A673 (cell line): Measurements from ENCODE around the gene VPS13C. TPM values are rescaled to one million over a fixed set of nuclear protein-coding genes. Genes with fewer than 3 reads are reported as not detected.
A peak's percentile ranks its signal among the peaks of the same experiment; 100 is the strongest.

Source experiments
- BruUV-seq: library from RNA; stranded (reverse); fragments of 400-500 nt; replicated peaks from 2 replicates; lab custom pipeline; 2021; lab: Mats Ljungman, UMichigan
- CTCF ChIA-PET: fragments of 300-600 bp; sonication (Branson Sonifier 250); formaldehyde crosslinking; loops from one replicate; lab custom pipeline; 2022; ENCODE audit warnings: antibody characterized with exemption; lab: Charles Lee
- POLR2A ChIA-PET: fragments of 300-600 bp; sonication (Branson Sonifier 250); formaldehyde crosslinking; loops from one replicate; lab custom pipeline; 2022; ENCODE audit warnings: antibody characterized with exemption; ENCODE audit not compliant: low non-redundant PET; lab: Charles Lee
- DNase-seq: peaks from one replicate; pipeline ENCODE4 v3.0.0-alpha.2; 2015; ENCODE audit warnings: low spot score
- H3K27ac ChIP-seq: fragments of 200-600 bp; sonication (generic); 2 replicates; pipeline ENCODE4 v1.5.1; 2016; ENCODE audit warnings: mixed run types, low read depth, mild to moderate bottlenecking, mixed read lengths, antibody characterized with exemption, low read length; ENCODE audit not compliant: poor library complexity, severe bottlenecking
- H3K27me3 ChIP-seq: fragments of 200-600 bp; sonication (generic); replicated peaks from 2 replicates; pipeline ENCODE4 v1.6.1; 2017; ENCODE audit warnings: mixed run types, low read depth, mild to moderate bottlenecking, mixed read lengths, antibody characterized with exemption, low read length; ENCODE audit not compliant: insufficient read depth, poor library complexity
- H3K36me3 ChIP-seq: fragments of 200-600 bp; sonication (generic); 2 replicates; pipeline ENCODE4 v1.6.1; 2016; ENCODE audit warnings: mixed run types, mild to moderate bottlenecking, mixed read lengths, antibody characterized with exemption, low read length; ENCODE audit not compliant: insufficient read depth, poor library complexity, severe bottlenecking
- H3K4me1 ChIP-seq: fragments of 200-600 bp; sonication (generic); 2 replicates; pipeline ENCODE4 v1.6.1; 2017; ENCODE audit warnings: mixed run types, mild to moderate bottlenecking, mixed read lengths, antibody characterized with exemption, low read length; ENCODE audit not compliant: insufficient read depth, poor library complexity, severe bottlenecking
- H3K4me3 ChIP-seq: fragments of 200-600 bp; sonication (generic); 2 replicates; pipeline ENCODE4 v1.5.1; 2016; ENCODE audit warnings: low read depth, mixed run types, mild to moderate bottlenecking, mixed read lengths, low read length; ENCODE audit not compliant: poor library complexity, severe bottlenecking
- H3K9me3 ChIP-seq: fragments of 200-600 bp; sonication (generic); 2 replicates; pipeline ENCODE4 v1.6.1; 2016; ENCODE audit warnings: mixed run types, low read depth, mild to moderate bottlenecking, mixed read lengths, antibody characterized with exemption, low read length; ENCODE audit not compliant: poor library complexity, severe bottlenecking
- CTCF ChIP-seq: fragments of 300-800, 200-600 bp; sonication (generic); conservative IDR thresholded peaks from 2 replicates; pipeline ENCODE4 v1.5.1; 2017; ENCODE audit warnings: low read depth, mild to moderate bottlenecking, antibody characterized with exemption, low read length, moderate library complexity, mixed read lengths
- EZH2 ChIP-seq: fragments of 200-600 bp; sonication (generic); IDR thresholded peaks from 2 replicates; pipeline ENCODE4 v1.6.1; 2017; ENCODE audit warnings: borderline replicate concordance, low read depth, mild to moderate bottlenecking, mixed read lengths, antibody characterized with exemption, low read length; ENCODE audit not compliant: poor library complexity, severe bottlenecking
- intact Hi-C: fragments of 100-400 bp; cut with micrococcal nuclease; formaldehyde crosslinking; loops from one replicate; pipeline ENCODE4 v1.10.0; 2022; ENCODE audit not compliant: unreplicated experiment
- total RNA-seq: library from RNA; stranded (reverse); gene quantifications from 2 replicates; pipeline ENCODE4 v1.2.3, GENCODE V29; 2021

The VPS13C gene
- total RNA-seq, 1 experiment from 2014 or later, result 31.0 TPM

DNA sequence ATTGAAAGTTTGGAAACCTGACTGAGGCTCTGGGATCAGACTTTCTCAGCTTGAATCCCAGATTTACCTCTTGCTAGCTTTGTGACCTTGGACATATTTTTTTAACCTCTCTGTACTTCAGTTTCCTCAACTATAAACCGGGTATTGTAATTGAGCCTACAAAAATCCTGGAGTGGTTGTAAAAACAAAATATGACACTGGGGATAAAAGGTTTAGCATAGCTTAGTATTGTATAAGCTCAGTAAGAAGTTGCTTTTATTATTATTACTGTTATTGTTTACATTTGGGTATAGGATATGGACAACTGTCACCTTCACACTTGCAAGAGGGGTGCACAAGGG lies 28.1 kb upstream of the VPS13C start:
- CTCF ChIA-PET, result no interaction called here
- POLR2A ChIA-PET, result no interaction called here
- H3K27ac ChIP-seq, result no peak overlapping the region

DNA sequence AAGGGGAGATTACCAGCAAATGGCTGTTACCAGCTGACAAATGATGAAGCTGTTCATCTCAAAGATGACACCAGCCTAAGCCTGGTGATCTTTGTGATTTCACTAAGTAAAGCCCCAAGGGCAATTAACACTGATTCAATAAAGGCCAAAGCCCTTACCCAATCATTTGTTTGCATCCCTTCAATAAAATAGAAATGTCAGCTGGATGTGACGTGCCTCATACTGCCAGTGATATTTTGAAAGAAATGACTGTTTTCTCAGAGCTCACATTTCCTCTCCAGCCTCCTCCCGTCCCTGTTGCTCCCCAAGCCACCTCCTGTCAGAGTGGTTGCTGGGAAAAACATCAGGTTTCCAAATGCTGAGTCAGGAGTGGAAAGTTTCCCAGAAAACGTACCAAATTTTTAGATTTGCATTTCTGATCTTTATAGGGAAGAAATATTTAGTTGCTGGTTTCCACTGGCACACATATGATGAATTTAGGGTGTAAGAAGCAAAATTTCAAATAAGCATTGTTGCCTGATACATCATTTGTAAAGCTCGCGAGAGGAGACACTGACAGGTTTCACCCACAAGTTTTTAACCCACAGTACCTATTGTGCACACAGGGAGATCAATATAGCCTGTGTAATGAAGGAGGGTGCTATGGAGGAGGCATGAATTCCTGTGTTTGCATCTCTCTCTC lies 27.6 kb upstream of the VPS13C start:
- peak; percentile 15 for DNase-seq
- POLR2A ChIA-PET, result no interaction called here
- H3K9me3 ChIP-seq, result no peaks in the 10 kb centered on the region
- no peak overlapping the region for H3K4me3 ChIP-seq
- peaks cover 15% of the 10 kb centered on the region for H3K4me1 ChIP-seq
- intact Hi-C loops, result no loop called here
- CTCF ChIA-PET, result no interaction called here
- no peaks in the 10 kb centered on the region for H3K27me3 ChIP-seq
- H3K27ac ChIP-seq, result no peak overlapping the region
- no peaks in the 10 kb centered on the region for H3K36me3 ChIP-seq
- no peak for TF ChIP-seq EZH2
- no peak for TF ChIP-seq CTCF
- BruUV-seq, result no TSS peak

More for the DNA sequence above, 28.1 kb upstream of the VPS13C start:
- H3K9me3 ChIP-seq, result no peaks in the 10 kb centered on the region
- no peak for DNase-seq
- no peaks in the 10 kb centered on the region for H3K36me3 ChIP-seq
- no peak overlapping the region for H3K4me3 ChIP-seq
- BruUV-seq, result no TSS peak
- no peaks in the 10 kb centered on the region for H3K27me3 ChIP-seq
- peaks cover 15% of the 10 kb centered on the region for H3K4me1 ChIP-seq
- intact Hi-C loops, result no loop called here
- TF ChIP-seq CTCF, result no peak
- TF ChIP-seq EZH2, result no peak

GRCh38 chr15:62085740-62086139 lies 25.5 kb upstream of the VPS13C start:
- peaks cover 15% of the 10 kb centered on the region for H3K4me1 ChIP-seq
- POLR2A ChIA-PET, result no interaction called here
- peak overlapping the region; percentile 19 for H3K27ac ChIP-seq
- DNase-seq, result no peak
- no peak overlapping the region for H3K4me3 ChIP-seq
- H3K27me3 ChIP-seq, result no peaks in the 10 kb centered on the region
- no peaks in the 10 kb centered on the region for H3K9me3 ChIP-seq
- TF ChIP-seq EZH2 (no peak), CTCF (no peak)
- CTCF ChIA-PET, result no interaction called here
- intact Hi-C loops, result no loop called here
- no peaks in the 10 kb centered on the region for H3K36me3 ChIP-seq
- no TSS peak for BruUV-seq
